IMR-90 (cell line): ENCODE measurements around the gene C1R. TPM values are rescaled to one million over a fixed set of nuclear protein-coding genes. Genes with fewer than 3 reads are reported as not detected.

Experiments
- ATAC-seq: fragments of 200-7000 bp; cut with Tn5 transposase; 2 replicates; pipeline ENCODE4 v1.9.1; 2020; ENCODE audit warnings: low read depth, mild to moderate bottlenecking, moderate library complexity
- BruUV-seq: library from RNA; stranded (reverse); fragments of 400-500 nt; replicated peaks from 2 replicates; lab custom pipeline; 2021; lab: Mats Ljungman, UMichigan
- CTCF ChIA-PET: fragments of 300-600 bp; formaldehyde crosslinking; extraction: SDS; loops from one replicate; lab custom pipeline; 2021; ENCODE audit warnings: antibody characterized with exemption; lab: Yijun Ruan, JAX
- POLR2A ChIA-PET: fragments of 300-600 bp; sonication (Branson Sonifier 250); formaldehyde crosslinking; loops from one replicate; lab custom pipeline; 2022; ENCODE audit warnings: antibody characterized with exemption; ENCODE audit not compliant: unreplicated experiment; lab: Charles Lee
- DNase-seq: peaks from one replicate; pipeline ENCODE4 v3.0.0; 2013
- H2AFZ ChIP-seq: replicated peaks from 2 replicates; pipeline ENCODE3; 2013; ENCODE audit warnings: low read length, mild to moderate bottlenecking; ENCODE audit not compliant: poor library complexity
- H2AK5ac ChIP-seq: 2 replicates; pipeline ENCODE4 v1.6.1; 2013; ENCODE audit warnings: low read depth, low read length, inconsistent platforms
- H2AK9ac ChIP-seq: replicated peaks from 2 replicates; pipeline ENCODE3; 2013; ENCODE audit warnings: mild to moderate bottlenecking, low read depth, low read length, moderate library complexity; ENCODE audit not compliant: poor library complexity
- H2BK120ac ChIP-seq: 2 replicates; pipeline ENCODE4 v1.6.1; 2013; ENCODE audit warnings: low read depth, low read length, inconsistent platforms
- H2BK15ac ChIP-seq: 3 replicates; pipeline ENCODE4 v1.6.1; 2013; ENCODE audit warnings: low read depth, low read length, inconsistent platforms
- H2BK20ac ChIP-seq: 2 replicates; pipeline ENCODE4 v1.6.1; 2013; ENCODE audit warnings: low read depth, mild to moderate bottlenecking, inconsistent platforms, low read length, moderate library complexity
- H2BK5ac ChIP-seq: 2 replicates; pipeline ENCODE4 v1.6.1; 2013; ENCODE audit warnings: mild to moderate bottlenecking, low read depth, low read length, inconsistent platforms; ENCODE audit not compliant: poor library complexity, severe bottlenecking
- H3K14ac ChIP-seq: replicated peaks from 2 replicates; pipeline ENCODE4 v1.6.1; 2013; ENCODE audit warnings: low read depth, low read length, inconsistent platforms
- H3K18ac ChIP-seq: 2 replicates; pipeline ENCODE4 v1.6.1; 2013; ENCODE audit warnings: low read depth, low read length, control low read depth
- H3K23ac ChIP-seq: 2 replicates; pipeline ENCODE4 v1.6.1; 2013; ENCODE audit warnings: low read depth, low read length, inconsistent platforms
- H3K27ac ChIP-seq: 2 replicates; pipeline ENCODE4 v1.5.1; 2013; ENCODE audit warnings: mild to moderate bottlenecking, control low read depth, low read length; ENCODE audit not compliant: insufficient read depth
- H3K27me3 ChIP-seq: 2 replicates; pipeline ENCODE4 v1.6.1; 2013; ENCODE audit warnings: low read length; ENCODE audit not compliant: control insufficient read depth, insufficient read depth
- H3K36me3 ChIP-seq: 2 replicates; pipeline ENCODE4 v1.6.1; 2013; ENCODE audit warnings: low read length, mixed read lengths; ENCODE audit not compliant: control insufficient read depth, insufficient read depth
- H3K4ac ChIP-seq: 2 replicates; pipeline ENCODE4 v1.6.1; 2013; ENCODE audit warnings: low read depth, low read length, inconsistent platforms
- H3K4me1 ChIP-seq: 2 replicates; pipeline ENCODE4 v1.6.1; 2013; ENCODE audit warnings: low read length, mixed read lengths; ENCODE audit not compliant: control insufficient read depth, insufficient read depth
- H3K4me2 ChIP-seq: 2 replicates; pipeline ENCODE4 v1.6.1; 2013; ENCODE audit warnings: low read depth, mild to moderate bottlenecking, control low read depth, low read length, moderate library complexity
- H3K4me3 ChIP-seq: 2 replicates; pipeline ENCODE4 v1.5.1; 2013; ENCODE audit warnings: low read depth, mild to moderate bottlenecking, control low read depth, low read length, moderate library complexity; ENCODE audit not compliant: insufficient read depth
- H3K56ac ChIP-seq: 2 replicates; pipeline ENCODE4 v1.6.1; 2013; ENCODE audit warnings: low read length, inconsistent platforms; ENCODE audit not compliant: insufficient read depth; ENCODE audit errors: extremely low read depth
- H3K79me1 ChIP-seq, 2 experiments: 2 replicates each; pipeline ENCODE4 v1.6.1; 2013; ENCODE audit warnings: low read length in 2 of 2, inconsistent platforms in 1 of 2, low read depth in 1 of 2
- H3K9ac ChIP-seq: 2 replicates; pipeline ENCODE4 v1.6.1; 2013; ENCODE audit warnings: low read depth, low read length, control low read depth
- H3K9me1 ChIP-seq: 2 replicates; pipeline ENCODE4 v1.6.1; 2013; ENCODE audit warnings: low read length, inconsistent platforms; ENCODE audit not compliant: insufficient read depth
- H3K9me3 ChIP-seq: 2 replicates; pipeline ENCODE4 v1.6.1; 2013; ENCODE audit warnings: low read length; ENCODE audit not compliant: control insufficient read depth, insufficient read depth
- H4K20me1 ChIP-seq: 2 replicates; pipeline ENCODE4 v1.6.1; 2013; ENCODE audit warnings: low read length, inconsistent platforms; ENCODE audit not compliant: insufficient read depth
- H4K5ac ChIP-seq: 2 replicates; pipeline ENCODE4 v1.6.1; 2013; ENCODE audit warnings: mild to moderate bottlenecking, low read depth, low read length, control low read depth
- H4K8ac ChIP-seq, 2 experiments: 2 replicates each; pipeline ENCODE4 v1.6.1; 2013; ENCODE audit warnings: low read depth in 2 of 2, low read length in 2 of 2, control low read depth in 1 of 2, inconsistent platforms in 1 of 2
- H4K91ac ChIP-seq: 2 replicates; pipeline ENCODE4 v1.6.1; 2013; ENCODE audit warnings: low read depth, low read length, inconsistent platforms; ENCODE audit not compliant: insufficient read depth
- BHLHE40 ChIP-seq: fragments of 150-350 bp; IDR thresholded peaks from 2 replicates; pipeline ENCODE4 v1.6.1; 2016; ENCODE audit warnings: mild to moderate bottlenecking, low read depth, low read length
- CEBPB ChIP-seq: IDR thresholded peaks from 2 replicates; pipeline ENCODE4 v1.6.1; 2012; ENCODE audit warnings: low read depth, low read length, improper control_type of control experiment
- CHD1 ChIP-seq: IDR thresholded peaks from 2 replicates; pipeline ENCODE4 v1.6.1; 2012; ENCODE audit warnings: low read depth, low read length, improper control_type of control experiment
- CTCF ChIP-seq: conservative IDR thresholded peaks from 2 replicates; pipeline ENCODE4 v1.5.1; 2012; ENCODE audit warnings: mild to moderate bottlenecking, low read depth, low read length, improper control_type of control experiment
- ELK1 ChIP-seq: fragments of 150-350 bp; IDR thresholded peaks from 2 replicates; pipeline ENCODE4 v1.6.1; 2016; ENCODE audit warnings: low read depth, mild to moderate bottlenecking, low read length, moderate library complexity, borderline replicate concordance
- FOS ChIP-seq: fragments of 150-350 bp; IDR thresholded peaks from 2 replicates; pipeline ENCODE4 v1.6.1; 2016; ENCODE audit warnings: low read depth, low read length
- MAFK ChIP-seq: IDR thresholded peaks from 2 replicates; pipeline ENCODE4 v1.6.1; 2012; ENCODE audit warnings: low read depth, low read length, improper control_type of control experiment
- MAZ ChIP-seq: IDR thresholded peaks from 2 replicates; pipeline ENCODE4 v1.6.1; 2012; ENCODE audit warnings: low read depth, mild to moderate bottlenecking, low read length, improper control_type of control experiment, moderate library complexity, borderline replicate concordance
- MXI1 ChIP-seq: IDR thresholded peaks from 2 replicates; pipeline ENCODE4 v1.6.1; 2012; ENCODE audit warnings: low read depth, mild to moderate bottlenecking, low read length, moderate library complexity, borderline replicate concordance
- NFE2L2 ChIP-seq: fragments of 150-350 bp; IDR thresholded peaks from 2 replicates; pipeline ENCODE4 v1.6.1; 2016; ENCODE audit warnings: low read depth, mild to moderate bottlenecking, low read length
- POLR2A ChIP-seq: IDR thresholded peaks from 2 replicates; pipeline ENCODE4 v1.6.1; 2012; ENCODE audit warnings: mild to moderate bottlenecking, low read depth, low read length
- RAD21 ChIP-seq: IDR thresholded peaks from 2 replicates; pipeline ENCODE4 v1.6.1; 2012; ENCODE audit warnings: low read length, improper control_type of control experiment
- RCOR1 ChIP-seq: IDR thresholded peaks from 2 replicates; pipeline ENCODE4 v1.6.1; 2012; ENCODE audit warnings: mild to moderate bottlenecking, low read length, improper control_type of control experiment; ENCODE audit not compliant: insufficient replicate concordance
- RFX5 ChIP-seq: IDR thresholded peaks from 2 replicates; pipeline ENCODE4 v1.8.0; 2012; ENCODE audit warnings: low read depth, mild to moderate bottlenecking, low read length, moderate library complexity
- SMC3 ChIP-seq: fragments of 150-350 bp; IDR thresholded peaks from 2 replicates; pipeline ENCODE4 v1.6.1; 2016; ENCODE audit warnings: low read depth, mild to moderate bottlenecking, antibody characterized with exemption, low read length, moderate library complexity
- WGBS, 2 experiments: methylation state at CpG; one replicate each; pipeline versions ENCODE4 v1.1.5 to v1.1.7; 2013; ENCODE audit warnings: missing lambda C conversion rate in 2 of 2; ENCODE audit not compliant: insufficient read length in 1 of 2; ENCODE audit errors: extremely low coverage in 2 of 2; 5-methylcytosine and 5-hydroxymethylcytosine counted together
- dilution Hi-C: fragments of 300-500 bp; cut with HindIII; formaldehyde crosslinking; loops from one replicate; pipeline ENCODE4 v1.14.3; 2018; ENCODE audit warnings: low sequenced_read_pairs; ENCODE audit not compliant: unreplicated experiment
- in situ Hi-C: fragments of 300-500 bp; cut with MboI; formaldehyde crosslinking; loops from 3 replicates; pipeline ENCODE4 v1.14.3; 2019; ENCODE audit warnings: low sequenced_read_pairs, inconsistent platforms, mixed read lengths
- intact Hi-C: fragments of 100-400 bp; cut with micrococcal nuclease; formaldehyde crosslinking; loops from 2 replicates; pipeline ENCODE4 v1.10.0; 2022
- polyA plus RNA-seq, 3 experiments: library from polyadenylated mRNA; depleted of rRNA; stranded (reverse); fragments of >200 nt; gene quantifications; 2 replicates each; pipeline ENCODE4 v1.2.3, GENCODE V29; 2012; ENCODE audit warnings: low replicate concordance in 1 of 3
- total RNA-seq: library from RNA; depleted of rRNA; stranded (reverse); fragments of >200 nt; gene quantifications from 2 replicates; pipeline ENCODE4 v1.2.3, GENCODE V29; 2012
- TF ChIP-seq, protein P1 (sequence below): fragments of 150-350 bp; IDR thresholded peaks from 2 replicates; pipeline ENCODE4 v1.6.1; 2017; ENCODE audit warnings: mild to moderate bottlenecking, antibody characterized with exemption, low read length, low read depth

The C1R gene
- total and polyA plus RNA-seq, 2 of the 4 experiments (the other 2 are of a cell fraction) = 38.4 to 165 TPM

GRCh38 chr12:7072035-7072434 is 20.2 kb downstream of the C1R start:
- H3K4ac ChIP-seq = no peak overlapping the region
- no peak overlapping the region for H3K23ac ChIP-seq
- no peak overlapping the region for H3K4me3 ChIP-seq
- in situ Hi-C loops = loop anchor here (25.0 kb wide), 1 partner anchor 565 kb away; no protein-coding TSS in a partner anchor
- dilution Hi-C loops = no loop called here
- H3K56ac ChIP-seq = no peak overlapping the region
- H3K4me2 ChIP-seq = no peak overlapping the region
- no peak overlapping the region for H2AK5ac ChIP-seq
- WGBS, 2 experiments = no CpG with 5 or more reads among the region's 6 CpGs
- H3K14ac ChIP-seq = no peak overlapping the region
- H4K20me1 ChIP-seq = no peaks in the 10 kb centered on the region
- no peaks in the 10 kb centered on the region for H3K9me3 ChIP-seq
- ATAC-seq = no peak
- H3K18ac ChIP-seq = no peak overlapping the region
- intact Hi-C loops = no loop called here
- H3K36me3 ChIP-seq = peaks cover 31% of the 10 kb centered on the region
- DNase-seq = no peak
- H2BK20ac ChIP-seq = no peak overlapping the region
- H2BK120ac ChIP-seq = no peak overlapping the region
- H3K27me3 ChIP-seq = no peaks in the 10 kb centered on the region
- H3K9ac ChIP-seq = no peak overlapping the region
- peaks cover 15% of the 10 kb centered on the region for H3K9me1 ChIP-seq
- BruUV-seq = no TSS peak
- ChIA-PET CTCF (no interaction called here), POLR2A (no interaction called here)
- H2AK9ac ChIP-seq = no peak overlapping the region
- no peaks in the 10 kb centered on the region for H3K79me1 ChIP-seq
- peaks cover 21% of the 10 kb centered on the region for H3K4me1 ChIP-seq
- no peak overlapping the region for H3K27ac ChIP-seq
- H2BK5ac ChIP-seq = no peak overlapping the region
- no peak overlapping the region for H4K8ac ChIP-seq
- H4K91ac ChIP-seq = no peak overlapping the region
- no peak overlapping the region for H4K5ac ChIP-seq
- TF ChIP-seq RAD21 (no peak), CEBPB (no peak), NFE2L2 (no peak), MXI1 (no peak), RCOR1 (no peak), MAFK (no peak), MAZ (no peak), CTCF (no peak), POLR2A (no peak), RFX5 (no peak), FOS (no peak), SMC3 (no peak), BHLHE40 (no peak), ELK1 (no peak), CHD1 (no peak)
- TF ChIP-seq, protein P1, sequence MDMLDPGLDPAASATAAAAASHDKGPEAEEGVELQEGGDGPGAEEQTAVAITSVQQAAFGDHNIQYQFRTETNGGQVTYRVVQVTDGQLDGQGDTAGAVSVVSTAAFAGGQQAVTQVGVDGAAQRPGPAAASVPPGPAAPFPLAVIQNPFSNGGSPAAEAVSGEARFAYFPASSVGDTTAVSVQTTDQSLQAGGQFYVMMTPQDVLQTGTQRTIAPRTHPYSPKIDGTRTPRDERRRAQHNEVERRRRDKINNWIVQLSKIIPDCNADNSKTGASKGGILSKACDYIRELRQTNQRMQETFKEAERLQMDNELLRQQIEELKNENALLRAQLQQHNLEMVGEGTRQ = no peak
- no peak overlapping the region for H2AFZ ChIP-seq
- H2BK15ac ChIP-seq = no peak overlapping the region
